Neural cell (in vitro differentiated cells): ENCODE data around the gene VSTM4. TPM values are rescaled to one million over a fixed set of nuclear protein-coding genes. Genes with fewer than 3 reads are reported as not detected.

Experiments used
- H2AFZ ChIP-seq: fragments of 200-600, 300-800 bp; sonication (generic), shearing (Covaris generic); 2 replicates; pipeline ENCODE4 v1.6.0; 2014; ENCODE audit warnings: low read depth, mild to moderate bottlenecking, antibody characterized with exemption, low read length, moderate library complexity
- H3F3A ChIP-seq: fragments of 200-600 bp; shearing (Covaris generic); 2 replicates; pipeline ENCODE4 v1.6.1; 2016; ENCODE audit warnings: mild to moderate bottlenecking, moderate library complexity, mixed read lengths, antibody characterized with exemption, low read length; ENCODE audit not compliant: insufficient read depth, poor library complexity, severe bottlenecking
- H3K27ac ChIP-seq: fragments of 200-600, 300-800 bp; sonication (generic), shearing (Covaris generic); 2 replicates; pipeline ENCODE4 v1.5.1; 2014; ENCODE audit warnings: mild to moderate bottlenecking, low read length, moderate library complexity
- H3K27me3 ChIP-seq: fragments of 300-800, 200-600 bp; sonication (generic), shearing (Covaris generic); 2 replicates; pipeline ENCODE4 v1.6.0; 2014; ENCODE audit warnings: mild to moderate bottlenecking, low read depth, low read length, moderate library complexity; ENCODE audit not compliant: insufficient read depth
- H3K36me3 ChIP-seq: fragments of 300-800, 200-600 bp; sonication (generic), shearing (Covaris generic); 2 replicates; pipeline ENCODE4 v1.5.1; 2014; ENCODE audit warnings: mild to moderate bottlenecking, antibody characterized with exemption, low read length, moderate library complexity; ENCODE audit not compliant: insufficient read depth
- H3K4me2 ChIP-seq: fragments of 300-800, 200-600 bp; sonication (generic), shearing (Covaris generic); 2 replicates; pipeline ENCODE4 v1.6.0; 2014; ENCODE audit warnings: mild to moderate bottlenecking, low read length
- H3K4me3 ChIP-seq: fragments of 300-800, 200-600 bp; sonication (generic), shearing (Covaris generic); 2 replicates; pipeline ENCODE4 v1.5.1; 2014; ENCODE audit warnings: mild to moderate bottlenecking, low read length, moderate library complexity
- H3K79me2 ChIP-seq: fragments of 200-600 bp; shearing (Covaris generic); replicated peaks from 2 replicates; pipeline ENCODE4 v1.6.0; 2014; ENCODE audit warnings: mild to moderate bottlenecking, low read length, moderate library complexity; ENCODE audit not compliant: insufficient read depth
- H3K9ac ChIP-seq: fragments of 300-800, 200-600 bp; sonication (generic), shearing (Covaris generic); 2 replicates; pipeline ENCODE4 v1.6.1; 2016; ENCODE audit warnings: mild to moderate bottlenecking, low read length, mixed read lengths
- H3K9me2 ChIP-seq: fragments of 200-600 bp; shearing (Covaris generic); 2 replicates; pipeline ENCODE4 v1.6.1; 2016; ENCODE audit warnings: mild to moderate bottlenecking, low read length, mixed read lengths; ENCODE audit not compliant: insufficient read depth
- H3K9me3 ChIP-seq: fragments of 200-600, 300-800 bp; sonication (generic), shearing (Covaris generic); 2 replicates; pipeline ENCODE4 v1.6.1; 2016; ENCODE audit warnings: mild to moderate bottlenecking, mixed run types, low read length, moderate library complexity, mixed read lengths
- H4K20me1 ChIP-seq: fragments of 200-600 bp; shearing (Covaris generic); 2 replicates; pipeline ENCODE4 v1.6.1; 2016; ENCODE audit warnings: mild to moderate bottlenecking, mixed run types; ENCODE audit not compliant: insufficient read depth
- EP300 ChIP-seq: fragments of 450-650 bp; conservative IDR thresholded peaks from 2 replicates; pipeline ENCODE4 v1.6.1; 2014; ENCODE audit warnings: antibody characterized with exemption, mild to moderate bottlenecking, moderate library complexity; ENCODE audit not compliant: poor library complexity, severe bottlenecking
- EZH2 ChIP-seq: fragments of 200-600, 300-800 bp; shearing (Covaris generic), sonication (generic); IDR thresholded peaks from 2 replicates; pipeline ENCODE4 v1.6.1; 2014; ENCODE audit warnings: antibody characterized with exemption, low read length, borderline replicate concordance, mild to moderate bottlenecking; ENCODE audit not compliant: insufficient read depth, poor library complexity, severe bottlenecking
- MXI1 ChIP-seq: fragments of 450-650 bp; conservative IDR thresholded peaks from 2 replicates; pipeline ENCODE4 v1.6.1; 2014; ENCODE audit warnings: antibody characterized with exemption, mild to moderate bottlenecking; ENCODE audit not compliant: poor library complexity, severe bottlenecking
- POLR2AphosphoS5 ChIP-seq: IDR thresholded peaks from 2 replicates; pipeline ENCODE4 v1.6.1; 2012
- RAD21 ChIP-seq: fragments of 450-650 bp; conservative IDR thresholded peaks from 2 replicates; pipeline ENCODE4 v1.6.1; 2014; ENCODE audit warnings: antibody characterized with exemption, mild to moderate bottlenecking, moderate library complexity
- SMC3 ChIP-seq: fragments of 450-650 bp; conservative IDR thresholded peaks from 2 replicates; pipeline ENCODE4 v1.6.1; 2014; ENCODE audit warnings: antibody characterized with exemption, mild to moderate bottlenecking, moderate library complexity; ENCODE audit not compliant: poor library complexity
- TAF1 ChIP-seq: IDR thresholded peaks from 2 replicates; pipeline ENCODE4 v1.6.1; 2012; ENCODE audit warnings: low read depth
- polyA plus RNA-seq: library from polyadenylated mRNA; depleted of rRNA; stranded (reverse); fragments of >200 nt; gene quantifications from 2 replicates; pipeline ENCODE4 v1.2.3, GENCODE V29; 2014
- TF ChIP-seq, protein P1 (sequence below): IDR thresholded peaks from 2 replicates; pipeline ENCODE4 v1.6.1; 2012; ENCODE audit warnings: borderline replicate concordance
- TF ChIP-seq, protein P2 (sequence below): fragments of 450-650 bp; IDR thresholded peaks from 2 replicates; pipeline ENCODE4 v1.5.1; 2014; ENCODE audit warnings: antibody characterized with exemption, mild to moderate bottlenecking, moderate library complexity; ENCODE audit not compliant: poor library complexity, severe bottlenecking

Gene VSTM4
- polyA plus RNA-seq, 1 donor from 2014 or later: 0.52 TPM

DNA sequence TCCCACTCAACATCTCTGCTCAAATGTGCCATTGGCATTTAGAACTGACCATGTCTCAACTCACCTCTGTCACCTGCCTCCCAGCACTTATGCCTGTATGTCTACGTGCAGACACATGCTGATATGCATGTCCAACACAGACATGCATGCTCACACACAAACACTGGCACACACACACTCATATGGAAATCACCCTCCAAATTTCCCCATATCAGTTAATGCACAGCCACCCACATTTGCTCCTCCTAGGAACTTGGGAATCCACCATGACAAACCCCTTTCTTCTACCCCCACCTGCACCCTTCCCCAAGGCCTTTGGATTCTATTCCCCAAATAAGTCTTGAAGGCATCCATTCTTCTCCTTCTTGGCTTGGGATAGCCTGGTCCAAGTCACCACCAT lies 14.1 kb upstream of the VSTM4 start:
- Histone ChIP-seq H3K27me3 (no peaks in the 10 kb centered on the region), H4K20me1 (no peaks in the 10 kb centered on the region), H3F3A (no peaks in the 10 kb centered on the region), H3K79me2 (no peaks in the 10 kb centered on the region), H3K9me3 (no peaks in the 10 kb centered on the region), H3K9me2 (no peaks in the 10 kb centered on the region), H3K9ac (no peak overlapping the region), H3K36me3 (no peaks in the 10 kb centered on the region), H2AFZ (no peak overlapping the region), H3K27ac (no peak overlapping the region), H3K4me2 (no peak overlapping the region), H3K4me3 (no peak overlapping the region)
- TF ChIP-seq, protein P1, sequence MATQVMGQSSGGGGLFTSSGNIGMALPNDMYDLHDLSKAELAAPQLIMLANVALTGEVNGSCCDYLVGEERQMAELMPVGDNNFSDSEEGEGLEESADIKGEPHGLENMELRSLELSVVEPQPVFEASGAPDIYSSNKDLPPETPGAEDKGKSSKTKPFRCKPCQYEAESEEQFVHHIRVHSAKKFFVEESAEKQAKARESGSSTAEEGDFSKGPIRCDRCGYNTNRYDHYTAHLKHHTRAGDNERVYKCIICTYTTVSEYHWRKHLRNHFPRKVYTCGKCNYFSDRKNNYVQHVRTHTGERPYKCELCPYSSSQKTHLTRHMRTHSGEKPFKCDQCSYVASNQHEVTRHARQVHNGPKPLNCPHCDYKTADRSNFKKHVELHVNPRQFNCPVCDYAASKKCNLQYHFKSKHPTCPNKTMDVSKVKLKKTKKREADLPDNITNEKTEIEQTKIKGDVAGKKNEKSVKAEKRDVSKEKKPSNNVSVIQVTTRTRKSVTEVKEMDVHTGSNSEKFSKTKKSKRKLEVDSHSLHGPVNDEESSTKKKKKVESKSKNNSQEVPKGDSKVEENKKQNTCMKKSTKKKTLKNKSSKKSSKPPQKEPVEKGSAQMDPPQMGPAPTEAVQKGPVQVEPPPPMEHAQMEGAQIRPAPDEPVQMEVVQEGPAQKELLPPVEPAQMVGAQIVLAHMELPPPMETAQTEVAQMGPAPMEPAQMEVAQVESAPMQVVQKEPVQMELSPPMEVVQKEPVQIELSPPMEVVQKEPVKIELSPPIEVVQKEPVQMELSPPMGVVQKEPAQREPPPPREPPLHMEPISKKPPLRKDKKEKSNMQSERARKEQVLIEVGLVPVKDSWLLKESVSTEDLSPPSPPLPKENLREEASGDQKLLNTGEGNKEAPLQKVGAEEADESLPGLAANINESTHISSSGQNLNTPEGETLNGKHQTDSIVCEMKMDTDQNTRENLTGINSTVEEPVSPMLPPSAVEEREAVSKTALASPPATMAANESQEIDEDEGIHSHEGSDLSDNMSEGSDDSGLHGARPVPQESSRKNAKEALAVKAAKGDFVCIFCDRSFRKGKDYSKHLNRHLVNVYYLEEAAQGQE: no peak
- TF ChIP-seq MXI1 (no peak), EZH2 (no peak), TAF1 (no peak), EP300 (no peak), RAD21 (no peak)
- TF ChIP-seq, protein P2, sequence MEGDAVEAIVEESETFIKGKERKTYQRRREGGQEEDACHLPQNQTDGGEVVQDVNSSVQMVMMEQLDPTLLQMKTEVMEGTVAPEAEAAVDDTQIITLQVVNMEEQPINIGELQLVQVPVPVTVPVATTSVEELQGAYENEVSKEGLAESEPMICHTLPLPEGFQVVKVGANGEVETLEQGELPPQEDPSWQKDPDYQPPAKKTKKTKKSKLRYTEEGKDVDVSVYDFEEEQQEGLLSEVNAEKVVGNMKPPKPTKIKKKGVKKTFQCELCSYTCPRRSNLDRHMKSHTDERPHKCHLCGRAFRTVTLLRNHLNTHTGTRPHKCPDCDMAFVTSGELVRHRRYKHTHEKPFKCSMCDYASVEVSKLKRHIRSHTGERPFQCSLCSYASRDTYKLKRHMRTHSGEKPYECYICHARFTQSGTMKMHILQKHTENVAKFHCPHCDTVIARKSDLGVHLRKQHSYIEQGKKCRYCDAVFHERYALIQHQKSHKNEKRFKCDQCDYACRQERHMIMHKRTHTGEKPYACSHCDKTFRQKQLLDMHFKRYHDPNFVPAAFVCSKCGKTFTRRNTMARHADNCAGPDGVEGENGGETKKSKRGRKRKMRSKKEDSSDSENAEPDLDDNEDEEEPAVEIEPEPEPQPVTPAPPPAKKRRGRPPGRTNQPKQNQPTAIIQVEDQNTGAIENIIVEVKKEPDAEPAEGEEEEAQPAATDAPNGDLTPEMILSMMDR: no peak

DNA sequence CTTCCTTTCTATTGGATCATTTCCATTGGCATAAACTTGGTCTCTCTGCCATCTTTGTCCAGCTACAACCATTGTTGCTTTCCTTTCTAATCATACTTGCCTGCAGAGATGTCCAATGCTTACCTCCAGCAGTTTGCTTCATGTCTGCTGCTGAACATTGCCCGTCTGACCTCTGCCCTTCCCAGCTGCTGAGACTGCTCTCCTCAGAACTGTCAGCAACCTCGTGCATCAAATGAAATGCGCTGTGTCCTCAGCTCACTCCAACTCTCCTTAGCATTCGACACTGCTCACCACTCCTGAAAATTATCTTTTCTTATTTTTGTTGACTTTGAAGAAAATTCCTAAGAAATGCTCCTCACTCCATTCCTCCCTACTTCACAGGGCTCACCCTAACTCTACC lies 13.5 kb upstream of the VSTM4 start:
- no peaks in the 10 kb centered on the region for H3K79me2 ChIP-seq
- H3K4me3 ChIP-seq: no peak overlapping the region
- TF ChIP-seq POLR2AphosphoS5: no peak
- TF ChIP-seq, protein P1: no peak
- TF ChIP-seq SMC3: no peak
- no peak for TF ChIP-seq EP300
- TF ChIP-seq TAF1: no peak
- no peak for TF ChIP-seq EZH2
- TF ChIP-seq, protein P2: no peak
- TF ChIP-seq MXI1: no peak
- TF ChIP-seq RAD21: no peak
- H3K4me2 ChIP-seq: no peak overlapping the region
- H3K9me2 ChIP-seq: no peaks in the 10 kb centered on the region
- no peaks in the 10 kb centered on the region for H3F3A ChIP-seq
- no peaks in the 10 kb centered on the region for H3K36me3 ChIP-seq
- H3K27ac ChIP-seq: no peak overlapping the region
- H3K27me3 ChIP-seq: no peaks in the 10 kb centered on the region
- H4K20me1 ChIP-seq: no peaks in the 10 kb centered on the region
- H3K9me3 ChIP-seq: no peaks in the 10 kb centered on the region
- H2AFZ ChIP-seq: no peak overlapping the region
- no peak overlapping the region for H3K9ac ChIP-seq
